Thoracic aorta (tissue), 2 donors: ENCODE results near the gene MYO1A. TPM values are rescaled to one million over a fixed set of nuclear protein-coding genes. Genes with fewer than 3 reads are reported as not detected.

ENCODE experiments used
- ATAC-seq: fragments of 150-250 bp; one replicate; pipeline ENCODE4 v1.8.0; 2017; ENCODE audit warnings: low read depth; ENCODE audit not compliant: insufficient number of reproducible peaks, low FRiP score
- DNase-seq: peaks from one replicate; pipeline ENCODE4 v3.0.0-alpha.2; 2020; ENCODE audit warnings: low spot score
- H3K27ac ChIP-seq, 2 donors: fragments of 200-600 bp; sonication (generic); 1 replicate in 1 of 2; 2 replicates in 1 of 2; pipeline ENCODE4 v1.5.1; 2016; ENCODE audit warnings: mild to moderate bottlenecking in 2 of 2, moderate library complexity in 2 of 2
- H3K27me3 ChIP-seq: fragments of 200-600 bp; sonication (generic); replicated peaks from 2 replicates; pipeline ENCODE4 v1.6.0; 2016; ENCODE audit warnings: mild to moderate bottlenecking; ENCODE audit not compliant: insufficient read depth
- H3K36me3 ChIP-seq: fragments of 200-600 bp; sonication (generic); one replicate; pipeline ENCODE4 v1.5.1; 2016
- H3K4me1 ChIP-seq, 2 donors: fragments of 200-600 bp; sonication (generic); 1 replicate in 1 of 2; 2 replicates in 1 of 2; pipeline versions ENCODE4 v1.5.1 to v1.6.0; 2016; ENCODE audit warnings: low read depth in 2 of 2, mild to moderate bottlenecking in 1 of 2; ENCODE audit not compliant: control insufficient read depth in 1 of 2
- H3K4me3 ChIP-seq: fragments of 200-600 bp; sonication (generic); 2 replicates; pipeline ENCODE4 v1.5.1; 2016; ENCODE audit warnings: mild to moderate bottlenecking
- H3K9me3 ChIP-seq: fragments of 200-600 bp; sonication (generic); 2 replicates; pipeline ENCODE4 v1.5.1; 2016
- CTCF ChIP-seq: fragments of 200-600 bp; sonication (generic); IDR thresholded peaks from one replicate; pipeline ENCODE4 v1.5.1; 2019; ENCODE audit warnings: antibody characterized with exemption
- total RNA-seq, 2 donors: library from RNA; depleted of rRNA; stranded (reverse); fragments of >200 nt; gene quantifications; one replicate each; pipeline versions ENCODE4 v1.1.0 to v1.2.3, GENCODE V29; 2016

The MYO1A gene
- total RNA-seq, 2 donors from 2014 or later, result 1.7 to 2.2 TPM

DNA sequence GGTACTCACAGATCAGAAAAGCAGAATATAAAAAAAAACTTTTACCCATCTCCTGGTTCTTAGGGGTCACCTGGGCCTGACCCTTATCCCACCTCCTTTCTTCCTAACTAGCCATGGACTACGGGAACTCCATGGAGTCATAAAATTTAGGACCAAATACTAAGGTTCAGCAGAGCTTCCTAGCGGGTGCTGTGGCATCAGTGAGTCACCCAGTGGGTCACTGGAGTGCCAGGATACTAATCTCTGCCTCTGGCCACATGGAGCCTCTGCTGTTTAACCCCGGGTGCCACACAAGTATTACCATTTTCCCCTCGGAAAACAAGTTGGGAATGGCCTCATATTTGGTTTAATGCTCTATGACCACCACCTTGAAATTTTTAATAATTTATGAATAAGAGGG, 50.5 kb downstream of the MYO1A start:
- H3K9me3 ChIP-seq, result no peaks in the 10 kb centered on the region
- H3K4me1 ChIP-seq, result peaks cover 0 to 4% of the 10 kb centered on the region in 2 donors
- H3K4me3 ChIP-seq, result no peak overlapping the region
- peaks cover 24% of the 10 kb centered on the region for H3K36me3 ChIP-seq
- no peak for DNase-seq
- no peak for TF ChIP-seq CTCF
- no peaks in the 10 kb centered on the region for H3K27me3 ChIP-seq
- no peak overlapping the region for H3K27ac ChIP-seq
- no peak for ATAC-seq

DNA sequence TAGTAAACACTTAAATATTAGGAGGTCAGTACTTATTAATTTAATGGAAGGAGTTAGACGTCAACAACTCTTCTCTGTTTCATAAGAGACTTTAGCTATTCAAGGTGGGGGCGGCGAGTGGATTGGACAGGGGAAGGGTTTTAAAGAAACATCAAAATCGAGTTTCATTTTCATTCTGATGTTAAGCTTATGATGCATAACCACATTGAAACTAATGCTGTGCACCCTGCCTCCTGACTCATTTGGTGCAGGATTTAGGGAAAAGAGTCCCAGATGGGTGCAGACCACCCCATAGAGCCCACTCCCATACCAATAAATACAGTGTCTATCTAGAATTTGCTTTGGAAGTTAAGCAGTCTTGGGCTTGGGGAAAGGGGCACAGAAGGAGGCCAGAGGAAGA, 50.9 kb downstream of the MYO1A start:
- peaks cover 19% of the 10 kb centered on the region for H3K36me3 ChIP-seq
- H3K27me3 ChIP-seq, result no peaks in the 10 kb centered on the region
- no peak for DNase-seq
- ATAC-seq, result no peak
- H3K4me3 ChIP-seq, result no peak overlapping the region
- H3K27ac ChIP-seq, result no peak overlapping the region
- peaks cover 0 to 4% of the 10 kb centered on the region in 2 donors for H3K4me1 ChIP-seq
- TF ChIP-seq CTCF, result no peak
- no peaks in the 10 kb centered on the region for H3K9me3 ChIP-seq

GRCh38 chr12:56998316-56998715, 51.6 kb downstream of the MYO1A start:
- no peaks in the 10 kb centered on the region for H3K9me3 ChIP-seq
- TF ChIP-seq CTCF, result no peak

GRCh38 chr12:56996793-56997545, 53.0 kb downstream of the MYO1A start:
- peaks cover 3% of the 10 kb centered on the region for H3K36me3 ChIP-seq
- no peak for DNase-seq
- no peak overlapping the region for H3K4me3 ChIP-seq
- peaks cover 0 to under 1% of the 10 kb centered on the region in 2 donors for H3K4me1 ChIP-seq
- no peak for ATAC-seq
- H3K9me3 ChIP-seq, result no peaks in the 10 kb centered on the region
- no peak for TF ChIP-seq CTCF
- no peaks in the 10 kb centered on the region for H3K27me3 ChIP-seq
- H3K27ac ChIP-seq, result no peak overlapping the region

More at GRCh38 chr12:56998316-56998715, 51.6 kb downstream of the MYO1A start:
- ATAC-seq (no peak), DNase-seq (no peak)
- Histone ChIP-seq H3K27me3 (no peaks in the 10 kb centered on the region), H3K4me1 (peaks cover 0 to 4% of the 10 kb centered on the region in 2 donors), H3K27ac (no peak overlapping the region), H3K4me3 (no peak overlapping the region), H3K36me3 (peaks cover 14% of the 10 kb centered on the region)

DNA sequence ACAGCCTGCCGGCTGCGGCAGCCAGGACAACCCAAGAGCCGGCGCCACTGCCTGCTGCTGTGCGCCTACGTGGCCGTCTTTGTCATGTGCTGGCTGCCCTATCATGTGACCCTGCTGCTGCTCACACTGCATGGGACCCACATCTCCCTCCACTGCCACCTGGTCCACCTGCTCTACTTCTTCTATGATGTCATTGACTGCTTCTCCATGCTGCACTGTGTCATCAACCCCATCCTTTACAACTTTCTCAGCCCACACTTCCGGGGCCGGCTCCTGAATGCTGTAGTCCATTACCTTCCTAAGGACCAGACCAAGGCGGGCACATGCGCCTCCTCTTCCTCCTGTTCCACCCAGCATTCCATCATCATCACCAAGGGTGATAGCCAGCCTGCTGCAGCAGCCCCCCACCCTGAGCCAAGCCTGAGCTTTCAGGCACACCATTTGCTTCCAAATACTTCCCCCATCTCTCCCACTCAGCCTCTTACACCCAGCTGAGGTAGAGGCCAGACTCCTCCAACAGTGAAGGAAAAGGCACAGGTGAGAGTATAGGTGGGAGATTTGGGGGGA, 53.9 kb downstream of the MYO1A start:
- Histone ChIP-seq H3K27me3 (no peaks in the 10 kb centered on the region), H3K4me1 (no peaks in the 10 kb centered on the region), H3K27ac (no peak overlapping the region), H3K9me3 (no peaks in the 10 kb centered on the region), H3K36me3 (peaks cover 3% of the 10 kb centered on the region), H3K4me3 (no peak overlapping the region)
- TF ChIP-seq CTCF, result no peak
- ATAC-seq, result no peak
- no peak for DNase-seq
